Mesendoderm (in vitro differentiated cells): ENCODE measurements around the gene PSAT1.

Experiments
- DNase-seq: peaks from one replicate; pipeline ENCODE4 v3.0.0; 2013
- H2AK5ac ChIP-seq: 2 replicates; pipeline ENCODE4 v1.6.1; 2013; ENCODE audit warnings: low read length, inconsistent platforms
- H2BK120ac ChIP-seq: 2 replicates; pipeline ENCODE4 v1.6.1; 2013; ENCODE audit warnings: low read depth, mild to moderate bottlenecking, low read length, moderate library complexity, mixed read lengths
- H2BK15ac ChIP-seq: replicated peaks from 2 replicates; pipeline ENCODE4 v1.6.1; 2013; ENCODE audit warnings: low read depth, mild to moderate bottlenecking, moderate library complexity
- H2BK5ac ChIP-seq: 2 replicates; pipeline ENCODE4 v1.6.1; 2013; ENCODE audit warnings: low read length, inconsistent platforms
- H3K18ac ChIP-seq: 2 replicates; pipeline ENCODE4 v1.6.1; 2013; ENCODE audit warnings: mild to moderate bottlenecking, low read length, mixed read lengths
- H3K23ac ChIP-seq: one replicate; pipeline ENCODE4 v1.6.1; 2013; ENCODE audit warnings: low read length
- H3K27ac ChIP-seq: 2 replicates; pipeline ENCODE4 v1.5.1; 2013; ENCODE audit warnings: low read depth, mild to moderate bottlenecking, inconsistent platforms, low read length, moderate library complexity
- H3K27me3 ChIP-seq: 2 replicates; pipeline ENCODE4 v1.6.1; 2013; ENCODE audit warnings: low read length, control low read depth, mild to moderate bottlenecking, inconsistent platforms; ENCODE audit not compliant: insufficient read depth, poor library complexity
- H3K36me3 ChIP-seq: 2 replicates; pipeline ENCODE4 v1.6.1; 2013; ENCODE audit warnings: low read length, inconsistent platforms; ENCODE audit not compliant: control insufficient read depth, insufficient read depth
- H3K4ac ChIP-seq: one replicate; pipeline ENCODE4 v1.6.1; 2013; ENCODE audit warnings: low read depth, mild to moderate bottlenecking, low read length, moderate library complexity
- H3K4me1 ChIP-seq: 2 replicates; pipeline ENCODE4 v1.6.1; 2013; ENCODE audit warnings: low read depth, low read length, inconsistent platforms; ENCODE audit not compliant: control insufficient read depth
- H3K4me2 ChIP-seq: 2 replicates; pipeline ENCODE4 v1.6.1; 2013; ENCODE audit warnings: low read length
- H3K4me3 ChIP-seq: 2 replicates; pipeline ENCODE4 v1.5.1; 2013; ENCODE audit warnings: mild to moderate bottlenecking, low read length
- H3K56ac ChIP-seq: one replicate; pipeline ENCODE4 v1.6.1; 2013; ENCODE audit warnings: low read length
- H3K79me1 ChIP-seq: 2 replicates; pipeline ENCODE4 v1.6.1; 2013; ENCODE audit warnings: low read length, inconsistent platforms
- H3K79me2 ChIP-seq: 2 replicates; pipeline ENCODE4 v1.6.1; 2013; ENCODE audit warnings: mild to moderate bottlenecking, low read length; ENCODE audit not compliant: control insufficient read depth, insufficient read depth
- H3K9ac ChIP-seq: 2 replicates; pipeline ENCODE4 v1.6.1; 2013; ENCODE audit warnings: low read length, inconsistent platforms
- H4K5ac ChIP-seq: one replicate; pipeline ENCODE4 v1.6.1; 2013; ENCODE audit warnings: low read length
- H4K8ac ChIP-seq: one replicate; pipeline ENCODE4 v1.6.1; 2013; ENCODE audit warnings: low read depth, mild to moderate bottlenecking, control low read depth, low read length, moderate library complexity
- WGBS: extraction: QIAGEN DNeasy Blood & Tissue Kit; methylation state at CpG from one replicate; pipeline ENCODE4 v1.1.7; 2013; ENCODE audit warnings: low lambda C conversion rate, missing lambda C conversion rate; ENCODE audit not compliant: insufficient coverage; ENCODE audit errors: extremely low coverage; 5-methylcytosine and 5-hydroxymethylcytosine counted together

Gene PSAT1

GRCh38 chr9:78356634-78357033 is 59.7 kb downstream of the PSAT1 start:
- Histone ChIP-seq H3K9ac (no peak overlapping the region), H2AK5ac (no peak overlapping the region), H3K4me1 (no peaks in the 10 kb centered on the region), H3K4me2 (no peak overlapping the region), H3K27me3 (no peaks in the 10 kb centered on the region), H3K27ac (no peak overlapping the region), H3K23ac (no peak overlapping the region), H4K8ac (no peak overlapping the region), H2BK120ac (no peak overlapping the region), H3K79me1 (no peaks in the 10 kb centered on the region), H2BK15ac (no peak overlapping the region), H3K4me3 (no peak overlapping the region), H3K36me3 (no peaks in the 10 kb centered on the region), H2BK5ac (no peak overlapping the region), H3K4ac (no peak overlapping the region), H3K79me2 (no peaks in the 10 kb centered on the region), H3K18ac (no peak overlapping the region), H4K5ac (no peak overlapping the region), H3K56ac (no peak overlapping the region)
- WGBS = no CpG with 5 or more reads among the region's 4 CpGs
- no peak for DNase-seq

- no peak overlapping the region for H3K4me2 ChIP-seq
- H3K4me3 ChIP-seq = no peak overlapping the region
- no peaks in the 10 kb centered on the region for H3K4me1 ChIP-seq
- H3K79me2 ChIP-seq = no peaks in the 10 kb centered on the region
- no peak overlapping the region for H2BK15ac ChIP-seq
- H2BK5ac ChIP-seq = no peak overlapping the region
- no peak overlapping the region for H3K4ac ChIP-seq
- H4K5ac ChIP-seq = no peak overlapping the region
- WGBS = no CpG with 5 or more reads among the region's 23 CpGs
- H3K9ac ChIP-seq = no peak overlapping the region
- H3K27me3 ChIP-seq = no peaks in the 10 kb centered on the region
- H3K36me3 ChIP-seq = no peaks in the 10 kb centered on the region
- H4K8ac ChIP-seq = no peak overlapping the region
- no peak overlapping the region for H2BK120ac ChIP-seq
- H3K27ac ChIP-seq = no peak overlapping the region
- no peak overlapping the region for H3K18ac ChIP-seq
- no peaks in the 10 kb centered on the region for H3K79me1 ChIP-seq
- peak; percentile 14 for DNase-seq
- no peak overlapping the region for H2AK5ac ChIP-seq
- H3K56ac ChIP-seq = no peak overlapping the region
- H3K23ac ChIP-seq = no peak overlapping the region
Observed at GRCh38 chr9:78357165-78357873, 60.4 kb downstream of the PSAT1 start.

GRCh38 chr9:78358329-78359051 is 61.6 kb downstream of the PSAT1 start:
- Histone ChIP-seq H3K27ac (no peak overlapping the region), H3K27me3 (no peaks in the 10 kb centered on the region), H3K18ac (no peak overlapping the region), H2BK5ac (no peak overlapping the region), H3K4ac (no peak overlapping the region), H2BK120ac (no peak overlapping the region), H4K5ac (no peak overlapping the region), H2BK15ac (no peak overlapping the region), H3K4me2 (no peak overlapping the region), H3K79me2 (no peaks in the 10 kb centered on the region), H3K36me3 (no peaks in the 10 kb centered on the region), H3K9ac (no peak overlapping the region), H2AK5ac (no peak overlapping the region), H3K4me3 (no peak overlapping the region), H4K8ac (no peak overlapping the region), H3K56ac (no peak overlapping the region), H3K79me1 (no peaks in the 10 kb centered on the region), H3K23ac (no peak overlapping the region), H3K4me1 (no peaks in the 10 kb centered on the region)
- no peak for DNase-seq
- no CpG with 5 or more reads among the region's 17 CpGs for WGBS

GRCh38 chr9:78363221-78363620 is 66.3 kb downstream of the PSAT1 start:
- H2BK5ac ChIP-seq = no peak overlapping the region
- no peak overlapping the region for H2BK120ac ChIP-seq
- H3K4me1 ChIP-seq = no peaks in the 10 kb centered on the region
- H3K4me3 ChIP-seq = no peak overlapping the region
- no CpG with 5 or more reads among the region's 3 CpGs for WGBS
- H3K9ac ChIP-seq = no peak overlapping the region
- no peaks in the 10 kb centered on the region for H3K27me3 ChIP-seq
- H3K79me1 ChIP-seq = no peaks in the 10 kb centered on the region
- no peak overlapping the region for H3K18ac ChIP-seq
- no peak overlapping the region for H3K56ac ChIP-seq
- H3K4me2 ChIP-seq = no peak overlapping the region
- no peaks in the 10 kb centered on the region for H3K36me3 ChIP-seq
- no peak overlapping the region for H2BK15ac ChIP-seq
- no peak overlapping the region for H3K23ac ChIP-seq
- no peak overlapping the region for H2AK5ac ChIP-seq
- H3K4ac ChIP-seq = no peak overlapping the region
- H3K27ac ChIP-seq = no peak overlapping the region
- no peak overlapping the region for H4K8ac ChIP-seq
- H3K79me2 ChIP-seq = no peaks in the 10 kb centered on the region
- H4K5ac ChIP-seq = no peak overlapping the region
- DNase-seq = no peak

GRCh38 chr9:78365748-78366697 is 69.1 kb downstream of the PSAT1 start:
- no peak for DNase-seq

More at GRCh38 chr9:78365748-78366697, 69.1 kb downstream of the PSAT1 start:
- H2AK5ac ChIP-seq = no peak overlapping the region
- H3K27ac ChIP-seq = no peak overlapping the region
- WGBS = no CpG with 5 or more reads among the region's 4 CpGs
- H3K4me1 ChIP-seq = no peaks in the 10 kb centered on the region
- no peaks in the 10 kb centered on the region for H3K36me3 ChIP-seq
- no peak overlapping the region for H2BK120ac ChIP-seq
- no peaks in the 10 kb centered on the region for H3K27me3 ChIP-seq
- no peak overlapping the region for H4K5ac ChIP-seq
- no peak overlapping the region for H3K4me2 ChIP-seq
- no peak overlapping the region for H3K9ac ChIP-seq
- no peaks in the 10 kb centered on the region for H3K79me2 ChIP-seq
- no peaks in the 10 kb centered on the region for H3K79me1 ChIP-seq
- H3K4me3 ChIP-seq = no peak overlapping the region
- no peak overlapping the region for H2BK5ac ChIP-seq
- no peak overlapping the region for H2BK15ac ChIP-seq
- H3K18ac ChIP-seq = no peak overlapping the region
- H3K23ac ChIP-seq = no peak overlapping the region
- H4K8ac ChIP-seq = no peak overlapping the region
- no peak overlapping the region for H3K4ac ChIP-seq
- no peak overlapping the region for H3K56ac ChIP-seq
